ENCODE results near the gene SOX13. TPM values are rescaled to one million over a fixed set of nuclear protein-coding genes. Genes with fewer than 3 reads are reported as not detected.

SOX13 gene
- total RNA-seq, 1 experiment from 2014 or later: 31.5 TPM

DNA sequence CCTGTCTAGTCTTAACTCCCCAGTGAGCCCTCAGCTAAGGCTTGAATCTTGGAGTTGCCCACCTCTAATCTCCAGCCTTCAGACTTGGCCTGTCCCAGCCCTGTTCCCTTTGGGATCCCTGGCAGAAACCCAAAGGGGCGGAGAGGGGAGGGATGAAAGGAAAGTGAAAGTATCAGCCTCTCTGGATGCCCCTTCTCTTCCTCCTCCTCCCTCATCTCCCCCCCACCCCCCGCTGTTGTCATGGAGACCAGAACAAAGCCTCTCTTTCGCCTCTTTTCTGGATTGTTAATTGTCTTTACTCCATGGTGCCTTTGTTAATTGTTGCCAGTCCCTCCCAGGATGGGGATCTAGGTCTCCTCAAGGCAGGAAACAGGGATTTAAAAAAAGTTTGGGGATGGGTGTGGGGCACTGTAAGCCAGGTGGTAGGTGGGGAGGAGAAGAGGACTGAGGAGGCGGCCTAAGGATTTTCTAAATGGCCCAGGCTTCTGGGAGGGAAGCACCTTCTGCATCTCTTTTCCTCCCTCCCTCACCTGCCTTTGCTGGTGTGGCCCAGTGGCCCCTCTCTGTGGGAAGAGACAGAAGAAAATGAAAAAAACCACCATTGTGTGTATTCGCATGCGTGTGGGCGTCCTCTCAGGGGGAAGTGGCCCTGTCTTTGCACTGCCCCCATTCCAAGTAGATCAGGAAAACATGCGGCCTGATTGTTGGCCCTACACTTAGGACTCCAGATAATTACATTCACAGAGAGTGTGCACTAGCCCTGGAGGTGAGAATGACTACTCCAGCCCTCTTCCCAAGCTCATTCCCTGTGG lies 7.5 kb upstream of the SOX13 start:
- Mint-ChIP-seq H3K27ac (ENCODE audit: unreplicated experiment) (no peak overlapping the region), H3K27me3 (ENCODE audit: insufficient read depth, unreplicated experiment) (no peaks in the 10 kb centered on the region), H3K36me3 (ENCODE audit: insufficient read depth, unreplicated experiment) (no peaks in the 10 kb centered on the region), H3K4me3 (ENCODE audit: unreplicated experiment) (no peak overlapping the region), H3K4me1 (ENCODE audit: low read depth, unreplicated experiment) (peaks cover 15% of the 10 kb centered on the region), H3K9me3 (ENCODE audit: unreplicated experiment) (no peaks in the 10 kb centered on the region)
- POLR2A ChIA-PET: no interaction called here
- no peaks in the 10 kb centered on the region for H3K36me3 ChIP-seq (ENCODE audit: control insufficient read depth, insufficient read depth, low read length)
- DNase-seq: no peak
- TF ChIP-seq, protein P1, sequence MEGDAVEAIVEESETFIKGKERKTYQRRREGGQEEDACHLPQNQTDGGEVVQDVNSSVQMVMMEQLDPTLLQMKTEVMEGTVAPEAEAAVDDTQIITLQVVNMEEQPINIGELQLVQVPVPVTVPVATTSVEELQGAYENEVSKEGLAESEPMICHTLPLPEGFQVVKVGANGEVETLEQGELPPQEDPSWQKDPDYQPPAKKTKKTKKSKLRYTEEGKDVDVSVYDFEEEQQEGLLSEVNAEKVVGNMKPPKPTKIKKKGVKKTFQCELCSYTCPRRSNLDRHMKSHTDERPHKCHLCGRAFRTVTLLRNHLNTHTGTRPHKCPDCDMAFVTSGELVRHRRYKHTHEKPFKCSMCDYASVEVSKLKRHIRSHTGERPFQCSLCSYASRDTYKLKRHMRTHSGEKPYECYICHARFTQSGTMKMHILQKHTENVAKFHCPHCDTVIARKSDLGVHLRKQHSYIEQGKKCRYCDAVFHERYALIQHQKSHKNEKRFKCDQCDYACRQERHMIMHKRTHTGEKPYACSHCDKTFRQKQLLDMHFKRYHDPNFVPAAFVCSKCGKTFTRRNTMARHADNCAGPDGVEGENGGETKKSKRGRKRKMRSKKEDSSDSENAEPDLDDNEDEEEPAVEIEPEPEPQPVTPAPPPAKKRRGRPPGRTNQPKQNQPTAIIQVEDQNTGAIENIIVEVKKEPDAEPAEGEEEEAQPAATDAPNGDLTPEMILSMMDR (IDR thresholded peaks at IDR 0.05; ENCODE audit: insufficient read depth in 1 of 2, low read depth in 1 of 2, low read length in 1 of 2, severe bottlenecking in 1 of 2, unreplicated experiment in 1 of 2): no peak
- H3K27me3 ChIP-seq (replicated peaks; ENCODE audit: control insufficient read depth, insufficient read depth, low read length): no peaks in the 10 kb centered on the region
- H3K4me3 ChIP-seq (ENCODE audit: low read depth, low read length): no peak overlapping the region
- no peaks in the 10 kb centered on the region for H3K4me1 ChIP-seq
- intact Hi-C loops (cut with micrococcal nuclease; ENCODE audit: unreplicated experiment): no loop called here
- H3K9me3 ChIP-seq: no peaks in the 10 kb centered on the region
- CTCF ChIA-PET: no interaction called here
- BruUV-seq (replicated peaks): no TSS peak

DNA sequence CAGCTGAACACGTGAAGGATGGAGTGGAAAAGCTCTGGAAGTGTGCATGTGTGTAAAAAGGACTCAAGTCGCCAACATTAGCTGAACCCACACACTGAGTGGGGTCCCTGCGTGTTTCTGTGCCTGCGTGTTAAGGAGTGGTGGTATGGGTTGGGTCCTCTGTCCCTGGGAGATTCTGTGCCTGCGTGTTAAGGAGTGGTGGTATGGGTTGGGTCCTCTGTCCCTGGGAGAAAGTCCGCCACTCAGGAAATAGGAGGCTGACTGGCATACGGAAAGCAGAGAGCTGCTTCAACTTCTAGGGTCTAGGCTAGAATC lies 7.0 kb upstream of the SOX13 start:
- no peaks in the 10 kb centered on the region for H3K36me3 Mint-ChIP-seq (ENCODE audit: insufficient read depth, unreplicated experiment)
- TF ChIP-seq, protein P1 (IDR thresholded peaks at IDR 0.05; ENCODE audit: insufficient read depth in 1 of 2, low read depth in 1 of 2, low read length in 1 of 2, severe bottlenecking in 1 of 2, unreplicated experiment in 1 of 2): no peak
- no peak overlapping the region for H3K4me3 ChIP-seq (ENCODE audit: low read depth, low read length)
- H3K9me3 ChIP-seq: no peaks in the 10 kb centered on the region
- H3K27me3 ChIP-seq (replicated peaks; ENCODE audit: control insufficient read depth, insufficient read depth, low read length): no peaks in the 10 kb centered on the region
- H3K4me1 Mint-ChIP-seq (ENCODE audit: low read depth, unreplicated experiment): peaks cover 15% of the 10 kb centered on the region
- no peak overlapping the region for H3K4me3 Mint-ChIP-seq (ENCODE audit: unreplicated experiment)
- CTCF ChIA-PET: no interaction called here
- no peaks in the 10 kb centered on the region for H3K36me3 ChIP-seq (ENCODE audit: control insufficient read depth, insufficient read depth, low read length)
- intact Hi-C loops (cut with micrococcal nuclease; ENCODE audit: unreplicated experiment): no loop called here
- no TSS peak for BruUV-seq (replicated peaks)
- H3K27me3 Mint-ChIP-seq (ENCODE audit: insufficient read depth, unreplicated experiment): no peaks in the 10 kb centered on the region
- POLR2A ChIA-PET: no interaction called here
- no peaks in the 10 kb centered on the region for H3K9me3 Mint-ChIP-seq (ENCODE audit: unreplicated experiment)
- H3K4me1 ChIP-seq: no peaks in the 10 kb centered on the region
- no peak for DNase-seq
- H3K27ac Mint-ChIP-seq (ENCODE audit: unreplicated experiment): no peak overlapping the region

DNA sequence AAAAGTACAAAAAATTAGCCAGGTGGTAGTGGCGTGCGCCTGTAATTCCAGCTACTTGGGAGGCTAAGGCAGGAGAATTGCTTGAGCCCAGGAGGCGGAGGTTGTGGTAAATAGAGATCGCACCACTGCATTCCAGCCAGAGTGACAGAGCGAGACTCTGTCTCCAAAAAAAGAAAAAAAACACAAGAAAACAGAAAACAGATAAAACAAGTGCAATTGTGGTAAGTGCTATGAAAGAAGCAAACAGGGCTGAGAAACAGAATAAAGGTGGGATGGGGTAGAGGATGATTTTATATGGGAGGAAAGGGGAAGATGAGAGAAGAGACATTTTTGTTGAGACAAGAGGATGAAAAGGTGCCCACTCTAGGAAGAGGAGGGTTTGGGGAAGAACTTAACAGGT lies 5.0 kb upstream of the SOX13 start:
- Mint-ChIP-seq H3K4me1 (ENCODE audit: low read depth, unreplicated experiment) (peaks cover 10% of the 10 kb centered on the region), H3K9me3 (ENCODE audit: unreplicated experiment) (no peaks in the 10 kb centered on the region), H3K36me3 (ENCODE audit: insufficient read depth, unreplicated experiment) (no peaks in the 10 kb centered on the region), H3K27me3 (ENCODE audit: insufficient read depth, unreplicated experiment) (no peaks in the 10 kb centered on the region), H3K27ac (ENCODE audit: unreplicated experiment) (no peak overlapping the region), H3K4me3 (ENCODE audit: unreplicated experiment) (no peak overlapping the region)
- TF ChIP-seq, protein P1 (IDR thresholded peaks at IDR 0.05; ENCODE audit: insufficient read depth in 1 of 2, low read depth in 1 of 2, low read length in 1 of 2, severe bottlenecking in 1 of 2, unreplicated experiment in 1 of 2): no peak
- ChIA-PET POLR2A (no interaction called here), CTCF (no interaction called here)
- intact Hi-C loops (cut with micrococcal nuclease; ENCODE audit: unreplicated experiment): no loop called here
- Histone ChIP-seq H3K36me3 (ENCODE audit: control insufficient read depth, insufficient read depth, low read length) (no peaks in the 10 kb centered on the region), H3K9me3 (no peaks in the 10 kb centered on the region), H3K27me3 (replicated peaks; ENCODE audit: control insufficient read depth, insufficient read depth, low read length) (no peaks in the 10 kb centered on the region), H3K4me3 (ENCODE audit: low read depth, low read length) (no peak overlapping the region), H3K4me1 (no peaks in the 10 kb centered on the region)
- no TSS peak for BruUV-seq (replicated peaks)
- no peak for DNase-seq
